Gastrocnemius medialis (tissue), 4 donors: ENCODE measurements around the gene RNF4.

Experiments
- CTCF ChIP-seq, 5 experiments: fragments of 450-650 bp in 3 of 5; fragments of 200-600 bp in 2 of 5; sonication (generic) in 2 of 5; IDR thresholded peaks in 4 of 5; conservative IDR thresholded peaks in 1 of 5; 1 replicate in 4 of 5; 2 replicates in 1 of 5; pipeline ENCODE4 v1.5.1; 2016 to 2019; ENCODE audit warnings: antibody characterized with exemption in 5 of 5, mild to moderate bottlenecking in 3 of 5, moderate library complexity in 3 of 5
- POLR2A ChIP-seq, 2 donors: fragments of 450-650 bp; IDR thresholded peaks; one replicate each; pipeline ENCODE4 v1.6.1; 2017; ENCODE audit warnings: antibody characterized with exemption in 2 of 2, mild to moderate bottlenecking in 2 of 2, moderate library complexity in 2 of 2

GRCh38 chr4:2432991-2433530 lies 35.8 kb upstream of the RNF4 start:
- TF ChIP-seq CTCF (IDR thresholded peaks at IDR 0.05 in 4 of 5, conservative IDR thresholded peaks at IDR 0.05 in 1 of 5) (no peak), POLR2A (IDR thresholded peaks at IDR 0.05) (no peak)
